PC-3 (cell line): ENCODE measurements around the gene DPYSL4. TPM values are rescaled to one million over a fixed set of nuclear protein-coding genes. Genes with fewer than 3 reads are reported as not detected.

ENCODE experiments used
- ATAC-seq: fragments of 200-7000 bp; cut with Tn5 transposase; 2 replicates; pipeline ENCODE4 v1.9.1; 2020; ENCODE audit warnings: mild to moderate bottlenecking, moderate library complexity
- BruUV-seq: library from RNA; stranded (reverse); fragments of 400-500 nt; replicated peaks from 2 replicates; lab custom pipeline; 2021; lab: Mats Ljungman, UMichigan
- CTCF ChIA-PET: fragments of 300-600 bp; sonication (Branson Sonifier 250); formaldehyde crosslinking; loops from one replicate; lab custom pipeline; 2022; ENCODE audit warnings: antibody characterized with exemption; lab: Charles Lee
- POLR2A ChIA-PET: fragments of 300-600 bp; sonication (Branson Sonifier 250); formaldehyde crosslinking; loops from one replicate; lab custom pipeline; 2022; ENCODE audit warnings: antibody characterized with exemption; ENCODE audit not compliant: unreplicated experiment; lab: Charles Lee
- DNase-seq: peaks from one replicate; pipeline ENCODE4 v3.0.0-alpha.2; 2015
- H2AFZ ChIP-seq: fragments of 300-600 bp; sonication (generic); 2 replicates; pipeline ENCODE4 v1.6.0; 2016; ENCODE audit warnings: antibody characterized with exemption, low read length
- H3F3A ChIP-seq: fragments of 300-600 bp; sonication (generic); one replicate; pipeline ENCODE4 v1.6.0; 2017; ENCODE audit warnings: antibody characterized with exemption, low read length, control low read depth, mild to moderate bottlenecking; ENCODE audit not compliant: unreplicated experiment
- H3K27ac ChIP-seq: fragments of 300-600 bp; sonication (generic); 2 replicates; pipeline ENCODE4 v1.5.1; 2016; ENCODE audit warnings: mild to moderate bottlenecking, low read length
- H3K27me3 ChIP-seq: fragments of 300-600 bp; sonication (generic); 2 replicates; pipeline ENCODE4 v1.6.1; 2016; ENCODE audit warnings: low read length, mixed read lengths
- H3K36me3 ChIP-seq: fragments of 300-600 bp; sonication (generic); 2 replicates; pipeline ENCODE4 v1.6.1; 2016; ENCODE audit warnings: low read depth, mixed run types, low read length, mixed read lengths
- H3K4me1 ChIP-seq: fragments of 300-600 bp; sonication (generic); 2 replicates; pipeline ENCODE4 v1.5.1; 2016; ENCODE audit warnings: low read length; ENCODE audit not compliant: insufficient read depth
- H3K4me2 ChIP-seq: fragments of 300-600 bp; sonication (generic); 2 replicates; pipeline ENCODE4 v1.6.0; 2016; ENCODE audit warnings: low read length
- H3K4me3 ChIP-seq: fragments of 300-600 bp; sonication (generic); 2 replicates; pipeline ENCODE4 v1.5.1; 2016; ENCODE audit warnings: mild to moderate bottlenecking, low read length, mixed read lengths
- H3K79me2 ChIP-seq: fragments of 300-600 bp; sonication (generic); 2 replicates; pipeline ENCODE4 v1.6.1; 2017; ENCODE audit warnings: low read length, mixed read lengths
- H3K9ac ChIP-seq: fragments of 300-600 bp; sonication (generic); 2 replicates; pipeline ENCODE4 v1.6.0; 2016; ENCODE audit warnings: mild to moderate bottlenecking, low read length
- H3K9me2 ChIP-seq: fragments of 300-600 bp; sonication (generic); replicated peaks from 2 replicates; pipeline ENCODE4 v1.6.1; 2016; ENCODE audit warnings: mixed run types, low read length, mixed read lengths
- H3K9me3 ChIP-seq: fragments of 300-600 bp; sonication (generic); 2 replicates; pipeline ENCODE4 v1.6.1; 2016; ENCODE audit warnings: low read length, mixed read lengths
- H4K20me1 ChIP-seq: fragments of 300-600 bp; sonication (generic); 2 replicates; pipeline ENCODE4 v1.6.1; 2016; ENCODE audit warnings: low read length, mixed read lengths
- EZH2 ChIP-seq: fragments of 300-600 bp; sonication (generic); IDR thresholded peaks from one replicate; pipeline ENCODE4 v1.6.1; 2017; ENCODE audit warnings: antibody characterized with exemption, mild to moderate bottlenecking, low read length; ENCODE audit not compliant: unreplicated experiment
- EZH2phosphoT487 ChIP-seq: fragments of 300-600 bp; sonication (generic); IDR thresholded peaks from 2 replicates; pipeline ENCODE4 v1.6.1; 2018; ENCODE audit warnings: mild to moderate bottlenecking, antibody characterized with exemption, low read length, borderline replicate concordance
- intact Hi-C: fragments of 100-400 bp; cut with micrococcal nuclease; formaldehyde crosslinking; loops from 2 replicates; pipeline ENCODE4 v1.9.0; 2023
- total RNA-seq: library from RNA; depleted of rRNA; stranded (reverse); fragments of >200 nt; gene quantifications from 2 replicates; pipeline ENCODE4 v1.2.3, GENCODE V29; 2014
- TF ChIP-seq, protein P1 (sequence below): fragments of 300-600 bp; sonication (generic); conservative IDR thresholded peaks from 2 replicates; pipeline ENCODE4 v1.5.1; 2017; ENCODE audit warnings: antibody characterized with exemption, low read depth, mild to moderate bottlenecking, low read length

DPYSL4 gene
- total RNA-seq, 1 experiment from 2014 or later = 10.2 TPM

DNA sequence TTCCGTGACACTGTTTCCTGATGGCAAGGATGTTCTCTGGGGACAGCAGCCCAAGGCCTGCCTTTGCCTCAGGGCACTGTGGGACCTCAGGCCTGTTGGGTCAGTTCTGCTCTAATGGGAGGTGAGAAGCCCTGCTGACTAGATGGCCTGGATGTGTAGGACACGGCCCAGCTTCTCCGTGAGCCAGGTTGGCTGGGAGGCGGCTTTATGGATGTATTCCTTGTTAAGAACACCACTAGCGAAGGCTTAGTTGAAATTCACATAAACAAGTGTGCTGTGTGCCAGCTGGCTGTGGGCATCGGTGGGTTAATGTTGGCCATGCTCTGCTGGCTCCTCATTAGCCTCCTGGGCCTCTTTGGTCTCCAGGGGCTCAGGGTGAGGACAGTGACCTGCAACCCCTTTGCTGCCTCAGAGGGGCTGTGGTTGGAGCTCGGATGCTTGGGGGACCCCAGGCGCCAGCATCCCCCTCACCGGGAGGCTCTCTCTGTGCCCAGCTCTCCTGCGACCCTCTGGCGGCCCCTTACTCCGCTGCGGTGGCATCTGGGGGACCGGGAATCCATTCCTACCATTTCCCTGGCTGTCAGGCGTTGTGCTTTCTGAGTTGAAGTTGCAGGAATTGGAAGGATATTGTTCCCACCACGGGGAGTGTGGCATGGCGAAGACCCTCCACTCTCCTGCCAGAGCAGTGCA lies 22.8 kb upstream of the DPYSL4 start:
- H3K9me2 ChIP-seq = no peaks in the 10 kb centered on the region
- ChIA-PET POLR2A (no interaction called here), CTCF (no interaction called here)
- ATAC-seq = no peak
- H3K4me3 ChIP-seq = no peak overlapping the region
- H3K79me2 ChIP-seq = no peaks in the 10 kb centered on the region
- H3K4me1 ChIP-seq = peaks cover 7% of the 10 kb centered on the region
- H3K9me3 ChIP-seq = no peaks in the 10 kb centered on the region
- H2AFZ ChIP-seq = no peak overlapping the region
- no TSS peak for BruUV-seq
- H3K36me3 ChIP-seq = no peaks in the 10 kb centered on the region
- no peaks in the 10 kb centered on the region for H3F3A ChIP-seq
- no peak overlapping the region for H3K9ac ChIP-seq
- no peak for DNase-seq
- H3K4me2 ChIP-seq = no peak overlapping the region
- intact Hi-C loops = no loop called here
- H3K27ac ChIP-seq = no peak overlapping the region
- no peaks in the 10 kb centered on the region for H4K20me1 ChIP-seq
- TF ChIP-seq, protein P1, sequence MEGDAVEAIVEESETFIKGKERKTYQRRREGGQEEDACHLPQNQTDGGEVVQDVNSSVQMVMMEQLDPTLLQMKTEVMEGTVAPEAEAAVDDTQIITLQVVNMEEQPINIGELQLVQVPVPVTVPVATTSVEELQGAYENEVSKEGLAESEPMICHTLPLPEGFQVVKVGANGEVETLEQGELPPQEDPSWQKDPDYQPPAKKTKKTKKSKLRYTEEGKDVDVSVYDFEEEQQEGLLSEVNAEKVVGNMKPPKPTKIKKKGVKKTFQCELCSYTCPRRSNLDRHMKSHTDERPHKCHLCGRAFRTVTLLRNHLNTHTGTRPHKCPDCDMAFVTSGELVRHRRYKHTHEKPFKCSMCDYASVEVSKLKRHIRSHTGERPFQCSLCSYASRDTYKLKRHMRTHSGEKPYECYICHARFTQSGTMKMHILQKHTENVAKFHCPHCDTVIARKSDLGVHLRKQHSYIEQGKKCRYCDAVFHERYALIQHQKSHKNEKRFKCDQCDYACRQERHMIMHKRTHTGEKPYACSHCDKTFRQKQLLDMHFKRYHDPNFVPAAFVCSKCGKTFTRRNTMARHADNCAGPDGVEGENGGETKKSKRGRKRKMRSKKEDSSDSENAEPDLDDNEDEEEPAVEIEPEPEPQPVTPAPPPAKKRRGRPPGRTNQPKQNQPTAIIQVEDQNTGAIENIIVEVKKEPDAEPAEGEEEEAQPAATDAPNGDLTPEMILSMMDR = no peak
- no peak for TF ChIP-seq EZH2
- TF ChIP-seq EZH2phosphoT487 = no peak
- no peaks in the 10 kb centered on the region for H3K27me3 ChIP-seq

DNA sequence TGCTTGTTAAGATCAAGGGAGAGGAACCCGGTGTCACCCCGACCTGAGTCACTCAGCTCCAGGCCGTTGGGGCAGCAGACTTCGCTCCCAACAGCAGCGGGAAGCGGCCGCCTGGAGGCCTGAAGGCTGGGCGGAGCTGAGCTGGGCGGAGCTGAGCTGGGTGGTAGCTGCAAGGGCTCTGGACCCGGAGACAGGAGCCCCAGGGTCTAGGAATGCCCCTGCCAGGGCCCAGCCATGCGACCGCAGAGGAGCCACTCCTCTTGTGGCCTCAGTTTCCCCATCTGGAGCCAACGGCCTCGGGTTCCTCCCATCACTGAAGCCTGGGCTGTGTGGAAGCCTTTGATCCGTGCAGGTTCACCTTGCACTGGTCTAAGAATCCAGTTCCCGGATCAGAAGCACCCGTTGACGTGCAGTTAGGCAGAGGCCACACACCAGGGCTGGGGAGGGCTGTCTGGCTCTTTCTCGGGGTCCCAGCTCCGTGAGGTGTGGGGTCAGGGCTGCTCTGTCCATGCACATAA lies 21.9 kb upstream of the DPYSL4 start:
- Histone ChIP-seq H3K79me2 (no peaks in the 10 kb centered on the region), H3K4me1 (peaks cover 7% of the 10 kb centered on the region), H3K9me3 (no peaks in the 10 kb centered on the region), H3K9ac (no peak overlapping the region), H3K27ac (no peak overlapping the region), H3K4me2 (no peak overlapping the region), H3K9me2 (no peaks in the 10 kb centered on the region), H2AFZ (no peak overlapping the region), H3K36me3 (no peaks in the 10 kb centered on the region), H3K4me3 (no peak overlapping the region), H3K27me3 (no peaks in the 10 kb centered on the region), H3F3A (no peaks in the 10 kb centered on the region), H4K20me1 (no peaks in the 10 kb centered on the region)
- POLR2A ChIA-PET = no interaction called here
- BruUV-seq = no TSS peak
- TF ChIP-seq EZH2 (no peak), EZH2phosphoT487 (no peak)
- TF ChIP-seq, protein P1 = no peak
- DNase-seq (no peak), ATAC-seq (no peak)
- intact Hi-C loops = no loop called here
- CTCF ChIA-PET = no interaction called here

DNA sequence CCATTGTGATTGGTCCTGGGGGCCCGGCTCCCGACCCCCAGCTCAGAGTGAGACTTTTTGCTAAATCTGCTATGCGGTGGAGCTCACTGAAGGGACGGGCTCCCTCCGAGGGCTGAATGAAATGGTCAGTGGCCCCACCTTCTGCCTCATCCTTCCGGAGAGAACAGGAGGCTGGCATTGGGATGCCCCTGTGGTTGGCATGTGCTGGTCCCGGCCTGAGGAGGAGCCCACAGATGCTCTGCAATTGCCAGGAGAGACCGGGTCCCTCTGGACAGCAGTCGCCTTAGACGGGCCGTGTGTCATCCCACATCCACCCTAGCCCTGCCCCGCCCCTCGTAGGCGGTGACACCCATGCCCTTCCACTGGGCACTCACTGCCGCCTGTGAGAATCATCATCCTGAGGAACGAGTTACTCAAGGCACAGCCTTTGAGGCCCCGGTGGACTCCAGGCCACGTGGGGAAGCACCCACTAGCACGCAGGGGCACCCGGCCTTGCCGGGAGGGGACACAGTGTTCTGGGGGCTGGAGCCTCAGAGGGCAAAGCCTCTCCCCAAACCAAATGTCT lies 21.2 kb upstream of the DPYSL4 start:
- POLR2A ChIA-PET = no interaction called here
- DNase-seq = no peak
- TF ChIP-seq, protein P1 = no peak
- no peak for TF ChIP-seq EZH2phosphoT487
- no peak overlapping the region for H3K9ac ChIP-seq
- no peaks in the 10 kb centered on the region for H4K20me1 ChIP-seq
- CTCF ChIA-PET = no interaction called here
- H3K4me1 ChIP-seq = peaks cover 7% of the 10 kb centered on the region
- H3K4me3 ChIP-seq = no peak overlapping the region
- H3K4me2 ChIP-seq = no peak overlapping the region
- ATAC-seq = no peak
- BruUV-seq = no TSS peak
- H3K36me3 ChIP-seq = no peaks in the 10 kb centered on the region
- H3F3A ChIP-seq = no peaks in the 10 kb centered on the region
- no peaks in the 10 kb centered on the region for H3K27me3 ChIP-seq
- intact Hi-C loops = no loop called here
- no peak overlapping the region for H3K27ac ChIP-seq
- no peaks in the 10 kb centered on the region for H3K9me2 ChIP-seq
- H3K79me2 ChIP-seq = no peaks in the 10 kb centered on the region
- no peak overlapping the region for H2AFZ ChIP-seq
- H3K9me3 ChIP-seq = no peaks in the 10 kb centered on the region
